ENCODE measurements around the gene ZNF700. TPM values are rescaled to one million over a fixed set of nuclear protein-coding genes. Genes with fewer than 3 reads are reported as not detected.
"Not testable (repeated sequence)": the region's sequence is repeated elsewhere in the genome, so short reads cannot be mapped to it uniquely, and the experiment has no call there.

ZNF700 gene
- total RNA-seq, 1 donor from 2014 or later = 9.1 TPM

- DNase-seq (ENCODE audit: low spot score) = not testable (repeated sequence)
Observed at GRCh38 chr19:11938383-11938782, 13.5 kb downstream of the ZNF700 start.

- not testable (repeated sequence) for DNase-seq (ENCODE audit: low spot score)
Observed at GRCh38 chr19:11941361-11941887, 16.5 kb downstream of the ZNF700 start.

GRCh38 chr19:11942008-11942842, 17.3 kb downstream of the ZNF700 start:
- DNase-seq (ENCODE audit: low spot score) = no peak

GRCh38 chr19:11942843-11943108, 17.9 kb downstream of the ZNF700 start:
- DNase-seq (ENCODE audit: low spot score) = no peak

GRCh38 chr19:11944656-11945055, 19.7 kb downstream of the ZNF700 start:
- DNase-seq (ENCODE audit: low spot score) = no peak

- no peak for DNase-seq (ENCODE audit: low spot score)
Observed at GRCh38 chr19:11948646-11949045, 23.7 kb downstream of the ZNF700 start.

- no peak for DNase-seq (ENCODE audit: low spot score)
Observed at GRCh38 chr19:11949201-11949600, 24.3 kb downstream of the ZNF700 start.

GRCh38 chr19:11949614-11950080, 24.7 kb downstream of the ZNF700 start:
- not testable (repeated sequence) for DNase-seq (ENCODE audit: low spot score)

- no peak for DNase-seq (ENCODE audit: low spot score)
Observed at GRCh38 chr19:11950312-11950711, 25.4 kb downstream of the ZNF700 start.

GRCh38 chr19:11963566-11964355, 38.9 kb downstream of the ZNF700 start:
- DNase-seq (ENCODE audit: low spot score) = peak; percentile 92

GRCh38 chr19:11964496-11964857, 39.6 kb downstream of the ZNF700 start:
- no peak for DNase-seq (ENCODE audit: low spot score)

- peak; percentile 95 for DNase-seq (ENCODE audit: low spot score)
Observed at GRCh38 chr19:11964858-11965645, 40.1 kb downstream of the ZNF700 start, which contains the start of gene ZNF763. ZNF763 (plus strand) TSS chr19:11965040; CDS start chr19:11965209, 169 bp downstream.

GRCh38 chr19:11970174-11970573, 45.3 kb downstream of the ZNF700 start:
- DNase-seq (ENCODE audit: low spot score) = no peak

GRCh38 chr19:11971041-11971440, 46.1 kb downstream of the ZNF700 start:
- no peak for DNase-seq (ENCODE audit: low spot score)

GRCh38 chr19:11973019-11973810, 48.3 kb downstream of the ZNF700 start:
- no peak for DNase-seq (ENCODE audit: low spot score)

- no peak for DNase-seq (ENCODE audit: low spot score)
Observed at GRCh38 chr19:11978492-11979100, 53.7 kb downstream of the ZNF700 start.

GRCh38 chr19:11979527-11979926, 54.6 kb downstream of the ZNF700 start:
- no peak for DNase-seq (ENCODE audit: low spot score)

GRCh38 chr19:11982526-11982925, 57.6 kb downstream of the ZNF700 start:
- no peak for DNase-seq (ENCODE audit: low spot score)

- no peak for DNase-seq (ENCODE audit: low spot score)
Observed at GRCh38 chr19:11984986-11985385, 60.1 kb downstream of the ZNF700 start.

- DNase-seq (ENCODE audit: low spot score) = no peak
Observed at GRCh38 chr19:11986754-11987153, 61.8 kb downstream of the ZNF700 start.
